Erythroblast (primary cell): ENCODE results near the gene NFASC.

Experiments
- GATA1 ChIP-seq: IDR thresholded peaks from 2 replicates; pipeline ENCODE4 v1.6.1; 2011; ENCODE audit warnings: low read depth, mild to moderate bottlenecking, control low read depth, low read length, moderate library complexity
- POLR2A ChIP-seq: IDR thresholded peaks from 2 replicates; pipeline ENCODE4 v1.6.1; 2011; ENCODE audit warnings: mild to moderate bottlenecking, low read length

- TF ChIP-seq POLR2A (no peak), GATA1 (no peak)
These were observed 185.5 kb downstream of the NFASC start for GRCh38 chr1:205056188-205056611.
